Measurements from ENCODE around the gene LRMDA.

The LRMDA gene

GRCh38 chr10:75544386-75544785 lies 113.0 kb downstream of the LRMDA start:
- Histone ChIP-seq H3K36me3 (ENCODE audit: insufficient read depth, low read length) (no peaks in the 10 kb centered on the region), H3K9ac (ENCODE audit: low read depth, low read length) (no peak overlapping the region), H3K4me3 (ENCODE audit: low read depth in 1 of 2, low read length in 2 of 2) (no peak overlapping the region), H3K79me2 (ENCODE audit: insufficient read depth, low read length) (no peaks in the 10 kb centered on the region), H3K9me3 (ENCODE audit: insufficient read depth, low read length, severe bottlenecking) (no peaks in the 10 kb centered on the region), H4K20me1 (ENCODE audit: insufficient read depth, low read length) (no peaks in the 10 kb centered on the region), H2AFZ (ENCODE audit: low read depth, low read length) (no peak overlapping the region), H3K27me3 (ENCODE audit: insufficient read depth, low read length, poor library complexity) (peaks cover 8% of the 10 kb centered on the region), H3K4me1 (ENCODE audit: insufficient read depth, low read length) (no peaks in the 10 kb centered on the region), H3K4me2 (ENCODE audit: insufficient read depth, low read length) (no peak overlapping the region), H3K27ac (ENCODE audit: low read length) (no peak overlapping the region)
- TF ChIP-seq CTCF (IDR thresholded peaks at IDR 0.05; ENCODE audit: borderline replicate concordance, extremely low read depth, low read length, poor library complexity, severe bottlenecking) (no peak), EZH2 (IDR thresholded peaks at IDR 0.05; ENCODE audit: borderline replicate concordance, low read depth, low read length, severe bottlenecking) (no peak)
- ATAC-seq (ENCODE audit: insufficient read depth, low read depth) (no peak), DNase-seq (no peak)

GRCh38 chr10:75544993-75545706 lies 113.7 kb downstream of the LRMDA start:
- Histone ChIP-seq H3K27me3 (ENCODE audit: insufficient read depth, low read length, poor library complexity) (peaks cover 1% of the 10 kb centered on the region), H3K27ac (ENCODE audit: low read length) (no peak overlapping the region), H3K4me2 (ENCODE audit: insufficient read depth, low read length) (no peak overlapping the region), H2AFZ (ENCODE audit: low read depth, low read length) (no peak overlapping the region), H3K9ac (ENCODE audit: low read depth, low read length) (no peak overlapping the region), H3K4me3 (ENCODE audit: low read depth in 1 of 2, low read length in 2 of 2) (no peak overlapping the region), H3K9me3 (ENCODE audit: insufficient read depth, low read length, severe bottlenecking) (no peaks in the 10 kb centered on the region), H4K20me1 (ENCODE audit: insufficient read depth, low read length) (no peaks in the 10 kb centered on the region), H3K4me1 (ENCODE audit: insufficient read depth, low read length) (no peaks in the 10 kb centered on the region), H3K79me2 (ENCODE audit: insufficient read depth, low read length) (no peaks in the 10 kb centered on the region), H3K36me3 (ENCODE audit: insufficient read depth, low read length) (no peaks in the 10 kb centered on the region)
- no peak for DNase-seq
- no peak for ATAC-seq (ENCODE audit: insufficient read depth, low read depth)
- TF ChIP-seq CTCF (IDR thresholded peaks at IDR 0.05; ENCODE audit: borderline replicate concordance, extremely low read depth, low read length, poor library complexity, severe bottlenecking) (no peak), EZH2 (IDR thresholded peaks at IDR 0.05; ENCODE audit: borderline replicate concordance, low read depth, low read length, severe bottlenecking) (no peak)

- Histone ChIP-seq H3K9me3 (ENCODE audit: insufficient read depth, low read length, severe bottlenecking) (no peaks in the 10 kb centered on the region), H3K9ac (ENCODE audit: low read depth, low read length) (no peak overlapping the region), H3K79me2 (ENCODE audit: insufficient read depth, low read length) (no peaks in the 10 kb centered on the region), H2AFZ (ENCODE audit: low read depth, low read length) (no peak overlapping the region), H3K36me3 (ENCODE audit: insufficient read depth, low read length) (no peaks in the 10 kb centered on the region), H3K27ac (ENCODE audit: low read length) (no peak overlapping the region), H3K4me2 (ENCODE audit: insufficient read depth, low read length) (no peak overlapping the region), H4K20me1 (ENCODE audit: insufficient read depth, low read length) (no peaks in the 10 kb centered on the region), H3K27me3 (ENCODE audit: insufficient read depth, low read length, poor library complexity) (no peaks in the 10 kb centered on the region), H3K4me1 (ENCODE audit: insufficient read depth, low read length) (no peaks in the 10 kb centered on the region), H3K4me3 (ENCODE audit: low read depth in 1 of 2, low read length in 2 of 2) (no peak overlapping the region)
- DNase-seq (no peak), ATAC-seq (ENCODE audit: insufficient read depth, low read depth) (no peak)
- TF ChIP-seq EZH2 (IDR thresholded peaks at IDR 0.05; ENCODE audit: borderline replicate concordance, low read depth, low read length, severe bottlenecking) = no peak
- TF ChIP-seq CTCF (IDR thresholded peaks at IDR 0.05; ENCODE audit: borderline replicate concordance, extremely low read depth, low read length, poor library complexity, severe bottlenecking) = no peak
Measured at GRCh38 chr10:75546004-75546403, 114.6 kb downstream of the LRMDA start.

All from DND-41 (cell line).